BLaER1 treated with 17β-estradiol and CSF1 and Interleukin-3, amounts not matched to agents 10 nM and 100 nM (cell line): Measurements from ENCODE around the gene HEXB.
A peak's percentile ranks its signal among the peaks of the same experiment; 100 is the strongest.

Experiments used
- H3K27ac ChIP-seq, 11 experiments: shearing (Covaris generic); formaldehyde crosslinking; 2 replicates each; pipeline ENCODE4 v1.8.1; 2022
- H3K27me3 ChIP-seq, 11 experiments: shearing (Covaris generic); formaldehyde crosslinking; 2 replicates each; pipeline ENCODE4 v1.8.1; 2022
- H3K36me3 ChIP-seq, 11 experiments: shearing (Covaris generic); formaldehyde crosslinking; 2 replicates each; pipeline ENCODE4 v1.8.1; 2022
- H3K4me1 ChIP-seq, 10 experiments: shearing (Covaris generic); formaldehyde crosslinking; 2 replicates each; pipeline ENCODE4 v1.8.1; 2022
- H3K4me2 ChIP-seq, 11 experiments: shearing (Covaris generic); formaldehyde crosslinking; 2 replicates each; pipeline ENCODE4 v1.8.1; 2022
- H3K4me3 ChIP-seq, 10 experiments: shearing (Covaris generic); formaldehyde crosslinking; 2 replicates each; pipeline ENCODE4 v1.8.1; 2022
- H3K9ac ChIP-seq, 11 experiments: shearing (Covaris generic); formaldehyde crosslinking; 2 replicates each; pipeline ENCODE4 v1.8.1; 2022
- H3K9me3 ChIP-seq, 11 experiments: shearing (Covaris generic); formaldehyde crosslinking; replicated peaks in 1 of 11; 2 replicates each; pipeline ENCODE4 v1.8.1; 2022
- H4K20me1 ChIP-seq, 11 experiments: shearing (Covaris generic); formaldehyde crosslinking; 2 replicates each; pipeline ENCODE4 v1.8.1; 2022
- Cebpa-rat ChIP-seq, 11 experiments: shearing (Covaris generic); IDR thresholded peaks; 2 replicates each; pipeline ENCODE4 v1.8.1; 2022

HEXB gene

GRCh38 chr5:74652576-74652975 lies 32.5 kb upstream of the HEXB start:
- no peak overlapping the region for H3K27ac ChIP-seq
- H3K9me3 ChIP-seq = no peaks in the 10 kb centered on the region

GRCh38 chr5:74653991-74654390 lies 31.0 kb upstream of the HEXB start:
- Histone ChIP-seq H3K4me2 (no peak overlapping the region), H3K9ac (no peak overlapping the region), H3K4me3 (no peak overlapping the region), H3K27ac (no peak overlapping the region), H3K36me3 (no peaks in the 10 kb centered on the region), H3K4me1 (no peaks in the 10 kb centered on the region; a peak in 1 of 20 replicates), H3K27me3 (no peaks in the 10 kb centered on the region), H3K9me3 (0 out of 22 replicates have a peak, but pooled peaks cover 0 to 4% (median 0%) of the 10 kb centered on the region in 11 experiments), H4K20me1 (no peaks in the 10 kb centered on the region)
- TF ChIP-seq Cebpa-rat (IDR thresholded peaks at IDR 0.05) = no peak

More at GRCh38 chr5:74652576-74652975, 32.5 kb upstream of the HEXB start:
- Histone ChIP-seq H3K36me3 (no peaks in the 10 kb centered on the region), H3K4me1 (peaks cover 0 to 12% (median 0%) of the 10 kb centered on the region in 10 experiments; a peak in 5 of 20 replicates), H3K27me3 (no peaks in the 10 kb centered on the region), H3K4me2 (no peak overlapping the region), H3K9ac (no peak overlapping the region), H4K20me1 (no peaks in the 10 kb centered on the region), H3K4me3 (no peak overlapping the region)
- TF ChIP-seq Cebpa-rat (IDR thresholded peaks at IDR 0.05) = no peak

DNA sequence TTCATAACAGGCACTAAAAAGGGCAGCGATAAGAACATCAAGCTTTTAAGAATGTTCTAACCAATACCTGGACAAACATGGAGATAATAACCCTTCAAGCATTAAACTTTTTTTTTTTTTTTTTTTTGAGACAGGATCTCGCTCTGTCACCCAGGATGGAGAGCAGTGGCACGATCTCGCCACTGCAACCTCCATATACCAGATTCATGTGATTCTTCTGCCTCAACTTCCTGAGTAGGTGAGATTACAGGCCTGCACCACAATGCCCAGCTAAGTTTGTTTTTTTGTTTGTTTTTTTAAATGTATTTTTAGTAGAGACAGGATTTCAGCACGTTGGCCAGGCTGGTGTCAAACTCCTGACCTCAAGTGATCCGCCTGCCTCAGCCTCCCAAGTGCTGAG lies 29.8 kb upstream of the HEXB start:
- Histone ChIP-seq H3K4me1 (no peaks in the 10 kb centered on the region), H3K36me3 (no peaks in the 10 kb centered on the region), H3K4me2 (no peak overlapping the region), H3K27ac (no peak overlapping the region), H3K9me3 (0 out of 22 replicates have a peak, but pooled peaks cover 0 to 4% (median 0%) of the 10 kb centered on the region in 11 experiments), H3K9ac (no peak overlapping the region), H4K20me1 (no peaks in the 10 kb centered on the region), H3K27me3 (no peaks in the 10 kb centered on the region), H3K4me3 (no peak overlapping the region)
- TF ChIP-seq Cebpa-rat (IDR thresholded peaks at IDR 0.05) = no peak

GRCh38 chr5:74655716-74656115 lies 29.3 kb upstream of the HEXB start:
- Histone ChIP-seq H3K4me3 (no peak overlapping the region), H3K9ac (no peak overlapping the region), H3K36me3 (no peaks in the 10 kb centered on the region), H3K4me2 (no peak overlapping the region), H3K27me3 (no peaks in the 10 kb centered on the region), H4K20me1 (no peaks in the 10 kb centered on the region), H3K27ac (no peak overlapping the region), H3K9me3 (0 out of 22 replicates have a peak, but pooled peaks cover 0 to 4% (median 0%) of the 10 kb centered on the region in 11 experiments), H3K4me1 (peaks cover 0 to 2% (median 0%) of the 10 kb centered on the region in 10 experiments; a peak in 1 of 20 replicates)
- no peak for TF ChIP-seq Cebpa-rat (IDR thresholded peaks at IDR 0.05)

GRCh38 chr5:74657165-74657564 lies 27.9 kb upstream of the HEXB start:
- Histone ChIP-seq H3K9ac (no peak overlapping the region), H4K20me1 (no peaks in the 10 kb centered on the region), H3K27ac (no peak overlapping the region), H3K4me1 (peaks cover 0 to 4% (median 0%) of the 10 kb centered on the region in 10 experiments; a peak in 1 of 20 replicates), H3K4me3 (no peak overlapping the region), H3K4me2 (no peak overlapping the region), H3K9me3 (0 out of 22 replicates have a peak, but pooled peaks cover 0 to 4% (median 0%) of the 10 kb centered on the region in 11 experiments), H3K36me3 (no peaks in the 10 kb centered on the region), H3K27me3 (no peaks in the 10 kb centered on the region)
- TF ChIP-seq Cebpa-rat (IDR thresholded peaks at IDR 0.05) = no peak

- Histone ChIP-seq H3K4me1 (peaks cover 0 to 4% (median 0%) of the 10 kb centered on the region in 10 experiments; a peak in 1 of 20 replicates), H3K9me3 (0 out of 22 replicates have a peak, but pooled peaks cover 0 to 4% (median 0%) of the 10 kb centered on the region in 11 experiments), H3K27me3 (no peaks in the 10 kb centered on the region), H4K20me1 (no peaks in the 10 kb centered on the region), H3K36me3 (no peaks in the 10 kb centered on the region), H3K27ac (no peak overlapping the region), H3K4me2 (no peak overlapping the region), H3K4me3 (no peak overlapping the region), H3K9ac (no peak overlapping the region)
- no peak for TF ChIP-seq Cebpa-rat (IDR thresholded peaks at IDR 0.05)
Observed at GRCh38 chr5:74659172-74659571, 25.9 kb upstream of the HEXB start.

GRCh38 chr5:74660140-74660539 lies 24.9 kb upstream of the HEXB start:
- H4K20me1 ChIP-seq = no peaks in the 10 kb centered on the region
- no peak overlapping the region for H3K27ac ChIP-seq
- H3K9me3 ChIP-seq = 0 out of 22 replicates have a peak, but pooled peaks cover 0 to 4% (median 0%) of the 10 kb centered on the region in 11 experiments
- no peak for TF ChIP-seq Cebpa-rat (IDR thresholded peaks at IDR 0.05)
- H3K36me3 ChIP-seq = no peaks in the 10 kb centered on the region
- peaks cover 0 to 4% (median 0%) of the 10 kb centered on the region in 10 experiments; a peak in 1 of 20 replicates for H3K4me1 ChIP-seq
- H3K4me3 ChIP-seq = no peak overlapping the region
- no peak overlapping the region for H3K4me2 ChIP-seq
- no peaks in the 10 kb centered on the region for H3K27me3 ChIP-seq
- no peak overlapping the region for H3K9ac ChIP-seq

GRCh38 chr5:74660873-74661272 lies 24.2 kb upstream of the HEXB start:
- H3K27me3 ChIP-seq = no peaks in the 10 kb centered on the region
- TF ChIP-seq Cebpa-rat (IDR thresholded peaks at IDR 0.05) = no peak
- H3K27ac ChIP-seq = no peak overlapping the region
- no peaks in the 10 kb centered on the region for H3K36me3 ChIP-seq
- no peak overlapping the region for H3K4me2 ChIP-seq
- no peaks in the 10 kb centered on the region for H4K20me1 ChIP-seq
- H3K9ac ChIP-seq = no peak overlapping the region
- no peak overlapping the region for H3K4me3 ChIP-seq
- 0 out of 22 replicates have a peak, but pooled peaks cover 0 to 4% (median 0%) of the 10 kb centered on the region in 11 experiments for H3K9me3 ChIP-seq
- H3K4me1 ChIP-seq = peaks cover 0 to 4% (median 0%) of the 10 kb centered on the region in 10 experiments; a peak in 1 of 20 replicates

DNA sequence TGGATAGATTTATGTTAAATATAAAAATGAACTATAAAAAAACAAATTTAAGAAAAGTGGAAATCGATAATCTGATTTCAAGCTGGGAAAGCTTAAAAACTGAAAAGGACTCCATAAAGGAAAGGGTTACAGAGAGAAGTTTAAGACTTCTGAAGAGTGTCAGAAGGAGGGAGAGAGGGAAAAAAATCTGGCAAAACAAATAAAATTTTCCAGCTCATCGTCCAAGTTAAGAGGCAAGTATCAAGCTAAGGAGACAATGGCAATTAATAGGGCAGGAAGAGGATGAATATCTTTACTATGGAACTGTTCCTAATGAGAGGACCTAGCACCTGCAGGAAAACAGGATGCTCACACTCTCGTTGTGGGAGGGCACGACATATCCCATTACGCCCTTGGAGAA lies 20.5 kb upstream of the HEXB start:
- Histone ChIP-seq H3K9me3 (peaks cover 2 to 4% (median 2%) of the 10 kb centered on the region in 11 experiments; a peak in 20 of 22 replicates), H4K20me1 (no peaks in the 10 kb centered on the region), H3K27ac (no peak overlapping the region), H3K9ac (no peak overlapping the region), H3K4me3 (no peak overlapping the region), H3K27me3 (no peaks in the 10 kb centered on the region), H3K4me1 (peaks cover 0 to 25% (median 0%) of the 10 kb centered on the region in 10 experiments; a peak in 7 of 20 replicates), H3K36me3 (no peaks in the 10 kb centered on the region), H3K4me2 (no peak overlapping the region)
- no peak for TF ChIP-seq Cebpa-rat (IDR thresholded peaks at IDR 0.05)

DNA sequence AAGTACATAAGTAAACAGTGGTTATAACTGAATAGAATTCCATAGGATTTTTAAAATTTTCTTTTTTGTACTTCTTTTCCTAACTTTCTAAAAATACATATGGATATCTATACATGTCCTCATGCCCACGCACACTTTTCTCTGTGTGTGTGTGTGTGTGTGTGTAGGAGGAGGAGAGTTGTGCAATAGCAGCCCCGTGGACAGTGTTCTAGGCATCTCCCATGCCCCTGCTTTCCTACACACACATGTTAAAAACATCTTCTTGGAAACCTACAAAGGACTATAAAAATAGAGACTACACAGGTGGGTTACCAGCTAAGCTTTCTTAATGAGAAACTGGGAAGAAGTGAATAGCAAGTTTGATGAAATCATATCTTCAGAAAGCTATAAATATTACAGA lies 19.8 kb upstream of the HEXB start:
- no peak overlapping the region for H3K9ac ChIP-seq
- peaks cover 9 to 12% (median 9%) of the 10 kb centered on the region in 11 experiments for H3K9me3 ChIP-seq
- TF ChIP-seq Cebpa-rat (IDR thresholded peaks at IDR 0.05) = no peak
- no peaks in the 10 kb centered on the region for H3K36me3 ChIP-seq
- H3K4me3 ChIP-seq = no peak overlapping the region
- no peak overlapping the region for H3K27ac ChIP-seq
- 0 out of 22 replicates have a peak overlapping the region, but pooled peaks of 1 of the 11 experiments have one; percentile 9 for H3K4me2 ChIP-seq
- no peaks in the 10 kb centered on the region for H4K20me1 ChIP-seq
- H3K27me3 ChIP-seq = no peaks in the 10 kb centered on the region
- peaks cover 0 to 25% (median 0%) of the 10 kb centered on the region in 10 experiments; a peak in 7 of 20 replicates for H3K4me1 ChIP-seq
